ENCODE results near the gene RGS16. TPM values are rescaled to one million over a fixed set of nuclear protein-coding genes. Genes with fewer than 3 reads are reported as not detected.

The RGS16 gene
- total RNA-seq, 1 donor from 2014 or later = 7.8 TPM

DNA sequence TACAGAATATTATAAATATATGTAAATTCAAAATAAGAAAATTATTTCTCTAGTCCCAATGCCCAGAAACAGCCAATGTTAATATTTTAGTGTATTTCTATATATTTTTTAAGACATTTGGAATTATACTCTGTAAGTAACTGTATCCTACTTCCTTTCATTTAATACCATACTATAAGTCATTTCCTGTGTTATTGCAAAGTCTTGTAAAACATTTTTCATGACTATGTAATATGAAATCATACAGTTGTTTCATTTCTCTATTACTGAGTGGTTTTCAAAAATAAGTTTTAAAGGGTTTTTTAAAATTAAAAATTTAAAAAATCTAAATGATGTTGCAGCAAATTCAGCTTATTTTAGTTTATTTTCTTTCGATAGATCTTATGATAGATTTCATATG, 17.1 kb downstream of the RGS16 start:
- H3K36me3 ChIP-seq (ENCODE audit: control insufficient read depth in 3 of 3, insufficient read depth in 3 of 3, low read length in 3 of 3) = peaks cover 2 to 16% (median 15%) of the 10 kb centered on the region in 3 donors
- H3K9me3 ChIP-seq (ENCODE audit: control insufficient read depth in 3 of 3, low read length in 3 of 3) = no peaks in the 10 kb centered on the region
- no peak overlapping the region for H3K27ac ChIP-seq (ENCODE audit: low read depth, low read length)
- H3K4me1 ChIP-seq (ENCODE audit: control insufficient read depth in 3 of 3, insufficient read depth in 3 of 3, low read length in 3 of 3) = peaks cover 9 to 21% (median 11%) of the 10 kb centered on the region in 3 donors
- no peak overlapping the region for H3K4me3 ChIP-seq (ENCODE audit: low read length in 3 of 3)
- H3K27me3 ChIP-seq (ENCODE audit: control insufficient read depth in 3 of 3, insufficient read depth in 3 of 3, low read length in 3 of 3) = no peaks in the 10 kb centered on the region
- H3K9ac ChIP-seq (ENCODE audit: low read depth in 1 of 3, low read length in 3 of 3) = no peak overlapping the region

DNA sequence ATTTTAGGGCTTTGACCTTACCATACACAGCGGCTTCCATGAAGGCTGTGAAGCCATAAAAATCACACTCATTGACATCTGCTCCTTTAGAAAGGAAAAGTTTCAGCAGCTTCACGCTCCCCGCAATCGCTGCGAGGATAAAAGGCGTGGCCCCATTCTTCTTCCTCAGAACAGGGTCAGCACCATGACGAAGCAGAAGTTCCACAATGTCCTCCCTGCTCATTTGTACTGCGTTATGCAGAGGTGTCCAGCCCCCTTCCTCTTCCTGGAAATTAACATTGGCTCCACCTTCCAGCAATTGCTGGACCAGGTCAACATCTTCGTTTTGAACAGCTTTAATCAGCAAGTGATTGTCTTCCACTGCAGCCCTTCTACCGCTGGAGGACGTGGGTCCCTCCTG, 17.8 kb downstream of the RGS16 start:
- Histone ChIP-seq H3K9ac (ENCODE audit: low read depth in 1 of 3, low read length in 3 of 3) (no peak overlapping the region), H3K4me1 (ENCODE audit: control insufficient read depth in 3 of 3, insufficient read depth in 3 of 3, low read length in 3 of 3) (peaks cover 9 to 21% (median 11%) of the 10 kb centered on the region in 3 donors), H3K4me3 (ENCODE audit: low read length in 3 of 3) (no peak overlapping the region), H3K27me3 (ENCODE audit: control insufficient read depth in 3 of 3, insufficient read depth in 3 of 3, low read length in 3 of 3) (no peaks in the 10 kb centered on the region), H3K9me3 (ENCODE audit: control insufficient read depth in 3 of 3, low read length in 3 of 3) (no peaks in the 10 kb centered on the region), H3K36me3 (ENCODE audit: control insufficient read depth in 3 of 3, insufficient read depth in 3 of 3, low read length in 3 of 3) (peaks cover 2 to 19% (median 17%) of the 10 kb centered on the region in 3 donors), H3K27ac (ENCODE audit: low read depth, low read length) (no peak overlapping the region)

DNA sequence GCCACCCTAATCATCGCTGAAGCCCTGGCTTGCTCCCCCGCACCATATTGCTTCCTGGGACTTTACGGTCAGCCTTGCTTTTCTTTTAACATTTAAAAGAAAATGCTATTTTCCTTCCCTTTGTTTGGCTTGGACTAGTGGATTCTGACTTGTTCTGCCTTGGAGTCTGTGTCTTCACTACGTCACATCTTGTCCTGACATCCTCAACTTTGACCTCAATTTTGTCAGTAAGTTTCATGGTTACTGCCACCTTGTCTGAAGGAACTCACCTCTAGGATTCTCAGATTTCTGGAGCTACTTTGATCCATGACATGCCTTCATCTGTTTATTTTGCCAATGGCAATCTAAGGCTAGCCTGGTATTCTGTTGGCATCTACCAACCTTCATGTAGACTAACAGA, 19.4 kb downstream of the RGS16 start:
- Histone ChIP-seq H3K9me3 (ENCODE audit: control insufficient read depth in 3 of 3, low read length in 3 of 3) (no peaks in the 10 kb centered on the region), H3K4me3 (ENCODE audit: low read length in 3 of 3) (no peak overlapping the region), H3K27ac (ENCODE audit: low read depth, low read length) (no peak overlapping the region), H3K36me3 (ENCODE audit: control insufficient read depth in 3 of 3, insufficient read depth in 3 of 3, low read length in 3 of 3) (peaks cover 11 to 34% (median 31%) of the 10 kb centered on the region in 3 donors), H3K9ac (ENCODE audit: low read depth in 1 of 3, low read length in 3 of 3) (no peak overlapping the region), H3K4me1 (ENCODE audit: control insufficient read depth in 3 of 3, insufficient read depth in 3 of 3, low read length in 3 of 3) (peaks cover 9 to 21% (median 11%) of the 10 kb centered on the region in 3 donors), H3K27me3 (ENCODE audit: control insufficient read depth in 3 of 3, insufficient read depth in 3 of 3, low read length in 3 of 3) (no peaks in the 10 kb centered on the region)

DNA sequence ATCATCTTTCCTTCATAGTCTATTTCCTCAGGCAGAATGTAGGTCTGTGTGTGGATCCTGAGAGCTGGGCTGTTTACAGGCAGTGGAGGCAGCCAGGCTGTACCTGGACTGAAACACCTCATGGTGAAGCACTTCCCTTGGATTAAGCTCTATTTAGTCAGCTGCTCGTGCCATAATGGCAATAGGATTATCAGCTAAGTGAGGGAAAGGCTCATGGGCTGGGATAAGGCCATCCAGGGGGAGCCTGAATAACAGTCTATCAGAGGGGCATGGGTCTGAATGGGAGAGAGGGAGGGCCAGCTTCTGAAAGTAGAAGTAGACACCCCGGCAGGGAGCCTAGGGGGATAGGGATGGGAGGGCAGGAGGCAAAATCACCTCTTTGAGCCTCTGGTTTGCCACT, 23.5 kb downstream of the RGS16 start:
- Histone ChIP-seq H3K9ac (ENCODE audit: low read depth in 1 of 3, low read length in 3 of 3) (no peak overlapping the region), H3K36me3 (ENCODE audit: control insufficient read depth in 3 of 3, insufficient read depth in 3 of 3, low read length in 3 of 3) (peaks cover 10 to 36% (median 34%) of the 10 kb centered on the region in 3 donors), H3K4me3 (ENCODE audit: low read length in 3 of 3) (no peak overlapping the region)

DNA sequence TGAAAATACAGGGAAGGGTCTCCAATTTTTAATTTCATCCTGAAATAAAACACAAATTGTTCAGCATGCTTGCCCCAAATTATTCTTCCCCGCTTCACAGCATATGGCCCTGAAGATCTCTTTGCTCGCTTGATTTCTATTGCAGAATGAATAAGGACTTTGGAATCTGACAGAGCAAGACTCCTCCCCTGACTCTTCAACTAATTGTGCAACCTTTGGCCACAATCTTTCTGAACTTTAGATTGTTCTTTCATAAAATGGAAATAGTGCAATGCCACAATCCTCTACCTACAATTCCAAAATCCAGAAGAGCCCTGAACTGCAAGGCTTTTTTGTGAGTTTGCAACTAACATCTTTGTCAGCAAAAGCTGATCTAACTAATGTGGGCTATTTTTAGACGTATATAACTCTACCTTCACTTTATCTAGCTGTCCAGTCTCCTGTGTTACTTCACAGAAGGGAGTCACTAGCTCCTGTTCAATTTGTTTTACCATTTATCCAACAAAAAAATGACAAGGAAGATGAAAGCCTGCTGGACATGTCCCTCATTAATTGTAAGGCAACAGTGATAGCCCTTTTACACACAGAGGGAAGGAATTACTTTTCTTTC, 28.5 kb downstream of the RGS16 start:
- Histone ChIP-seq H3K36me3 (ENCODE audit: control insufficient read depth in 3 of 3, insufficient read depth in 3 of 3, low read length in 3 of 3) (peaks cover 10 to 27% (median 25%) of the 10 kb centered on the region in 3 donors), H3K4me1 (ENCODE audit: control insufficient read depth in 3 of 3, insufficient read depth in 3 of 3, low read length in 3 of 3) (peaks cover 0 to 5% (median 0%) of the 10 kb centered on the region in 3 donors), H3K27me3 (ENCODE audit: control insufficient read depth in 3 of 3, insufficient read depth in 3 of 3, low read length in 3 of 3) (no peaks in the 10 kb centered on the region)

More for the DNA sequence above, 23.5 kb downstream of the RGS16 start:
- Histone ChIP-seq H3K4me1 (ENCODE audit: control insufficient read depth in 3 of 3, insufficient read depth in 3 of 3, low read length in 3 of 3) (peaks cover 0 to 9% (median 0%) of the 10 kb centered on the region in 3 donors), H3K27ac (ENCODE audit: low read depth, low read length) (no peak overlapping the region), H3K27me3 (ENCODE audit: control insufficient read depth in 3 of 3, insufficient read depth in 3 of 3, low read length in 3 of 3) (no peaks in the 10 kb centered on the region), H3K9me3 (ENCODE audit: control insufficient read depth in 3 of 3, low read length in 3 of 3) (no peaks in the 10 kb centered on the region)

DNA sequence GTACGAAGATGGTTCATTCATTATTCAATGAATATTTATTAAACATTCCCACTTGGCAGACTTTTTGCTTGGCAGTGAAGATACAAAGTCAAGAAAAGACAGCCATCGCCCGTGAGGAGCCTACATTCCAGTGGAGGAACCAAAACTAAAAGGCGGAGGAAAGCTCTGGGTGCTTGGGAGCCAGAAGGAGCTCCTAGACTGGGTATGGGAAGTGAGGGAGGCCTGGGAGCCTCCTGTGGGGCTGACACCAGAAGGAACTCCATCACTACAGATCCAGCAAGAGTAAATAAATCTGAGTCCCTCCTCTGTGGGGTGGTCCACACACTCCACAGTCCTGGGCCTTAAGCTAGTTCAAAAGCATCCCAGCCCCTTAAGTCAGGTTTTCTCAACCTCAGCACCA, 30.0 kb downstream of the RGS16 start:
- H3K27ac ChIP-seq (ENCODE audit: low read depth, low read length) = no peak overlapping the region
- no peaks in the 10 kb centered on the region for H3K27me3 ChIP-seq (ENCODE audit: control insufficient read depth in 3 of 3, insufficient read depth in 3 of 3, low read length in 3 of 3)
- H3K36me3 ChIP-seq (ENCODE audit: control insufficient read depth in 3 of 3, insufficient read depth in 3 of 3, low read length in 3 of 3) = peaks cover 0 to 12% (median 10%) of the 10 kb centered on the region in 3 donors
- no peak overlapping the region for H3K4me3 ChIP-seq (ENCODE audit: low read length in 3 of 3)
- H3K4me1 ChIP-seq (ENCODE audit: control insufficient read depth in 3 of 3, insufficient read depth in 3 of 3, low read length in 3 of 3) = peaks cover 0 to 5% (median 0%) of the 10 kb centered on the region in 3 donors
- no peak overlapping the region for H3K9ac ChIP-seq (ENCODE audit: low read depth in 1 of 3, low read length in 3 of 3)
- no peaks in the 10 kb centered on the region for H3K9me3 ChIP-seq (ENCODE audit: control insufficient read depth in 3 of 3, low read length in 3 of 3)

More for the DNA sequence above, 28.5 kb downstream of the RGS16 start:
- H3K4me3 ChIP-seq (ENCODE audit: low read length in 3 of 3) = no peak overlapping the region
- H3K9me3 ChIP-seq (ENCODE audit: control insufficient read depth in 3 of 3, low read length in 3 of 3) = no peaks in the 10 kb centered on the region
- no peak overlapping the region for H3K9ac ChIP-seq (ENCODE audit: low read depth in 1 of 3, low read length in 3 of 3)
- no peak overlapping the region for H3K27ac ChIP-seq (ENCODE audit: low read depth, low read length)

DNA sequence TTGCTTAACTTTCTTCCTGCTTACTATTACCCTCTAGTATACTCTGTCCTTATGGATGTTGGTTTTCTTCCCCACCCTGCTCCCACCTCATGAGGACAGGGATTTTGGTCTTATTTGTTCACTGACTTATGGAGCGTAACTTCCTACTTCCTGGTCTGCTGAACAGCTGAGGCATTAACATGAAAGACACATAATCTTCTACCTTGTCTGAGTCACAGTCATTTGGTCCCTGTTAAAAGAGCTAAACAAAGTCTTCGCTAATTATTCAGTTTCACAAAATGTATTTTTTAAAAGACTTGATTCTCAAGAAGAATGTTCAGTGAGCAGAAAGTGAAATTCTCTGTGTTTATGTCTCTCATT, 33.6 kb downstream of the RGS16 start:
- H3K4me3 ChIP-seq (ENCODE audit: low read length in 3 of 3) = no peak overlapping the region
- H3K9me3 ChIP-seq (ENCODE audit: control insufficient read depth in 3 of 3, low read length in 3 of 3) = no peaks in the 10 kb centered on the region
- peaks cover 0 to 8% (median 7%) of the 10 kb centered on the region in 3 donors for H3K36me3 ChIP-seq (ENCODE audit: control insufficient read depth in 3 of 3, insufficient read depth in 3 of 3, low read length in 3 of 3)
- no peaks in the 10 kb centered on the region for H3K27me3 ChIP-seq (ENCODE audit: control insufficient read depth in 3 of 3, insufficient read depth in 3 of 3, low read length in 3 of 3)
- H3K9ac ChIP-seq (ENCODE audit: low read depth in 1 of 3, low read length in 3 of 3) = no peak overlapping the region
- no peak overlapping the region for H3K27ac ChIP-seq (ENCODE audit: low read depth, low read length)
- H3K4me1 ChIP-seq (ENCODE audit: control insufficient read depth in 3 of 3, insufficient read depth in 3 of 3, low read length in 3 of 3) = peaks cover 0 to 2% (median 0%) of the 10 kb centered on the region in 3 donors

DNA sequence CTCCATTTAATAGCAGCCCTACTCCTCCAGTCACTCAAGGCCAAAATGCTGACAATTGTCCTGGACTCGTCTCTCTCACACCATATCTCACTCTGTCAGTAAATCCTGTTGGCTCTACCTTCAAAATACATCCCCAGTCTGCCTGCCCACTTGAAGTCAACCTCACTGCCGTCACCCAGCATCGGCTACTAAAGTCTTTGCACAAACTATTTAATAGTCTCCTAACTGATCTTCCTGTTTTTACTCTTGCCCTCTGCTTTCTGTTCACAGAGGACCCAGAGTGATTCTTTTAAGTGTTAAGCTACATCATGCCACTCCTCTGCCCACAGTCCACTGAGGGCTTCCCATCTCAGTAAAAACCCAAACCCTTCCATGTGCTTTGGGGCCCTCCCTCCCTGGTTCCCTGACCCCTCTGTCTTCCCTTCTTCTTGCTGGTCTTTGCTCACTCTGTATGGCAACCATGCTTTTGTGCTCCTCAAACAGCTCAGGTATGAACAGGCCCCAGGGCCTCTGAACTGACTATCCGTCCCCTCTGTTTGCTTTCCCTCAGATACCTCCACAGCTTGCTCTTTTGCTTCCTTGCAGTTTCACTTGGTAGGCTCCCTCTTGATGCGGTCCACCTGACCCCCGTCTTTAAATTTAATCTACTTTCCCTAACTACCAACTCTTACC, 34.1 kb downstream of the RGS16 start:
- H3K4me1 ChIP-seq (ENCODE audit: control insufficient read depth in 3 of 3, insufficient read depth in 3 of 3, low read length in 3 of 3) = no peaks in the 10 kb centered on the region
- H3K9ac ChIP-seq (ENCODE audit: low read depth in 1 of 3, low read length in 3 of 3) = no peak overlapping the region
- no peak overlapping the region for H3K27ac ChIP-seq (ENCODE audit: low read depth, low read length)
- no peaks in the 10 kb centered on the region for H3K9me3 ChIP-seq (ENCODE audit: control insufficient read depth in 3 of 3, low read length in 3 of 3)
- H3K4me3 ChIP-seq (ENCODE audit: low read length in 3 of 3) = no peak overlapping the region
- no peaks in the 10 kb centered on the region for H3K27me3 ChIP-seq (ENCODE audit: control insufficient read depth in 3 of 3, insufficient read depth in 3 of 3, low read length in 3 of 3)
- H3K36me3 ChIP-seq (ENCODE audit: control insufficient read depth in 3 of 3, insufficient read depth in 3 of 3, low read length in 3 of 3) = peaks cover 0 to 7% (median 5%) of the 10 kb centered on the region in 3 donors

DNA sequence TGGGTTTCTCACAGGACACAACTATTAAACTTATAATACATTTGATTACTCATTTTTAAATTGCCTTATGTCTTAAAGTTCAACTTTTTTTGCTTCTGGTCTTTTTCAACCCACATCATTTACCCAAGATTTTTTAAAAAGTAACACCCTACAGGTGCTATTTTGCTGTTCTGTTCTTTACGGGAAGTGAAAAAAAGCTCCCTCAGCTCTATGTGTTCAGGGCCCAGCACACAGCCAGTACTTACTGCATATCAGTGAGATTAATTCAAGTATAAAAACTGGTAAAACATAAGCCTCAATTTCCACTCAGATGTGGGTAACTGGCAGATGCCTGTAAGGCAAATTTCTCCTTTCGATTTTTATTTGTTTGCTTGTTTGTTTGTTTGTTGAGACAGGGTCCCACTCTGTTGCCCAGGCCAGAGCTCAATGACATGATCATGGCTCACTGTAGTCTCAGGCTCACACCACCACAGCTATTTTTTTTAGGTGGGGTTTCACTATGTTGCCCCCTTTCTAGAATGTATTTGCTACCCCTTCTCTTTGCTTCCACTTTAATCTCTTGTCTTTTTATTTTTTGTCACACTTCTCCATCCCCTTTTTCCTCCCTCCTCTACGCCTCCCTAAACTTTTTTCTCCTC, 35.4 kb downstream of the RGS16 start:
- Histone ChIP-seq H3K9ac (ENCODE audit: low read depth in 1 of 3, low read length in 3 of 3) (no peak overlapping the region), H3K4me3 (ENCODE audit: low read length in 3 of 3) (no peak overlapping the region), H3K27me3 (ENCODE audit: control insufficient read depth in 3 of 3, insufficient read depth in 3 of 3, low read length in 3 of 3) (no peaks in the 10 kb centered on the region), H3K36me3 (ENCODE audit: control insufficient read depth in 3 of 3, insufficient read depth in 3 of 3, low read length in 3 of 3) (no peaks in the 10 kb centered on the region), H3K4me1 (ENCODE audit: control insufficient read depth in 3 of 3, insufficient read depth in 3 of 3, low read length in 3 of 3) (no peaks in the 10 kb centered on the region), H3K27ac (ENCODE audit: low read depth, low read length) (no peak overlapping the region), H3K9me3 (ENCODE audit: control insufficient read depth in 3 of 3, low read length in 3 of 3) (no peaks in the 10 kb centered on the region)

DNA sequence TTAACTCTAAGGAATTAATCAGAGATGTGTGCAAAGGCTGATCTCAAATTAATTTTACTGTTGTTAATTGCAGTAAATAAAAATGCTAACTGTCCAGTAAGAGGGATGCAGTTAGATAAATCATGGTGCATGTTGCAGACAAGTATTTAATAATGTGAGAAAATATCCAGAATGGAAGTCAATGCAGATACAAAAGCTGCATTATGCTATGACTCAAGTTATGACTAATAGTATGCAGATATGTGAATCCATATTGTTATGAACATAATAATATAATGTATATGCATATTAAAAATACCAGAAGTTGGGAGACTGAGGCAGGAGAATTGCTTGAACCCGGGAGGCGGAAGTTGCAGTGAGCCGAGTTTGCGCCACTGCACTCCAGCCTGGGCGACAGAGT, 36.6 kb downstream of the RGS16 start:
- Histone ChIP-seq H3K27me3 (ENCODE audit: control insufficient read depth in 3 of 3, insufficient read depth in 3 of 3, low read length in 3 of 3) (no peaks in the 10 kb centered on the region), H3K9ac (ENCODE audit: low read depth in 1 of 3, low read length in 3 of 3) (no peak overlapping the region), H3K27ac (ENCODE audit: low read depth, low read length) (no peak overlapping the region), H3K9me3 (ENCODE audit: control insufficient read depth in 3 of 3, low read length in 3 of 3) (no peaks in the 10 kb centered on the region), H3K36me3 (ENCODE audit: control insufficient read depth in 3 of 3, insufficient read depth in 3 of 3, low read length in 3 of 3) (no peaks in the 10 kb centered on the region), H3K4me3 (ENCODE audit: low read length in 3 of 3) (no peak overlapping the region), H3K4me1 (ENCODE audit: control insufficient read depth in 3 of 3, insufficient read depth in 3 of 3, low read length in 3 of 3) (no peaks in the 10 kb centered on the region)
